Fibroblast of pulmonary artery (primary cell): Measurements from ENCODE around the gene PSAPL1.

ENCODE experiments used
- DNase-seq: peaks from one replicate; pipeline ENCODE4 v3.0.0-alpha.2; 2010; ENCODE audit warnings: low read depth
- H3K4me3 ChIP-seq: replicated peaks from 2 replicates; pipeline ENCODE4 v1.5.1; 2011; ENCODE audit warnings: low read depth, mild to moderate bottlenecking, control low read depth, low read length, moderate library complexity
- TF ChIP-seq, protein P1 (sequence below): IDR thresholded peaks from 2 replicates; pipeline ENCODE4 v1.5.1; 2011; ENCODE audit warnings: mild to moderate bottlenecking, control low read depth, low read length, inconsistent platforms; ENCODE audit errors: missing control alignments

Gene PSAPL1

DNA sequence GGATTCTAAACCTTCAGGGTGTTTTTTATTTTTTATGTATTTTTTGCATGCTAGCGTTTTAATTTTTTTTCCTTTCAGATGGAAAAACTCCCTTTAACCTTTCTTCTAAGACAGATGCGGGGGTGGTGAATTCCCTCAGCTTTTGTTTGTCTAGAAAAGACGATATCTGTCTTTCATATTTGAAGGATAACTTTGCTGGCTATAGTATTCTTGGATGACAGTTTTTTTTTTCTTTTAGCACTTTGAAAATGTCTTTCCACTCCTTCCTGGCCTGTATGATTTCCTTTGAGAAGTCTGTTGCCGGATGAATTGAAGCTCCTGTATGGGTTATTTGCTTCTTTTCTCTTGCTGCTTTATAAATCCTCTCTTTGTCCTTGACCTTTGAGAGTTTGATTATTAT is 26.6 kb downstream of the PSAPL1 start:
- TF ChIP-seq, protein P1, sequence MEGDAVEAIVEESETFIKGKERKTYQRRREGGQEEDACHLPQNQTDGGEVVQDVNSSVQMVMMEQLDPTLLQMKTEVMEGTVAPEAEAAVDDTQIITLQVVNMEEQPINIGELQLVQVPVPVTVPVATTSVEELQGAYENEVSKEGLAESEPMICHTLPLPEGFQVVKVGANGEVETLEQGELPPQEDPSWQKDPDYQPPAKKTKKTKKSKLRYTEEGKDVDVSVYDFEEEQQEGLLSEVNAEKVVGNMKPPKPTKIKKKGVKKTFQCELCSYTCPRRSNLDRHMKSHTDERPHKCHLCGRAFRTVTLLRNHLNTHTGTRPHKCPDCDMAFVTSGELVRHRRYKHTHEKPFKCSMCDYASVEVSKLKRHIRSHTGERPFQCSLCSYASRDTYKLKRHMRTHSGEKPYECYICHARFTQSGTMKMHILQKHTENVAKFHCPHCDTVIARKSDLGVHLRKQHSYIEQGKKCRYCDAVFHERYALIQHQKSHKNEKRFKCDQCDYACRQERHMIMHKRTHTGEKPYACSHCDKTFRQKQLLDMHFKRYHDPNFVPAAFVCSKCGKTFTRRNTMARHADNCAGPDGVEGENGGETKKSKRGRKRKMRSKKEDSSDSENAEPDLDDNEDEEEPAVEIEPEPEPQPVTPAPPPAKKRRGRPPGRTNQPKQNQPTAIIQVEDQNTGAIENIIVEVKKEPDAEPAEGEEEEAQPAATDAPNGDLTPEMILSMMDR, result no peak
- no peak for DNase-seq
- H3K4me3 ChIP-seq, result no peak overlapping the region

DNA sequence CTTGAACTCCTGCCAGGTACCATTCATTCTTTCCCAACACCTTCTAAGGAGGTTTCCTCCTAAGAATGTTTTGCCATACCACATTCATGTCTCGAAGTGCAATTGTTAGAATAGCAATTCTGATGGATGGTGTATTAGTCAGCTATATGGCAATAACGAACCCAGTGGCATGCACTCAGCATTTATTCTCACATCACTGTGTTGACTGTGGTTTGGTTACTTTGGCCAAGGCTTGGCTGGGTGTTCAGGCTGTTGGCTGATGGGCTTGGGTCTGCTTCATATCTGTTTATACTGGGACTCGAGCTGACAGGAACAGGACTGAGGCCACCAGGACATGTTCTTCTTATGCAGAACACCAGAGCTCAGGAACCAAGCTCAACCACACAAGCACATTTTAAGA is 31.7 kb downstream of the PSAPL1 start:
- H3K4me3 ChIP-seq, result no peak overlapping the region
- TF ChIP-seq, protein P1, result no peak
- no peak for DNase-seq

DNA sequence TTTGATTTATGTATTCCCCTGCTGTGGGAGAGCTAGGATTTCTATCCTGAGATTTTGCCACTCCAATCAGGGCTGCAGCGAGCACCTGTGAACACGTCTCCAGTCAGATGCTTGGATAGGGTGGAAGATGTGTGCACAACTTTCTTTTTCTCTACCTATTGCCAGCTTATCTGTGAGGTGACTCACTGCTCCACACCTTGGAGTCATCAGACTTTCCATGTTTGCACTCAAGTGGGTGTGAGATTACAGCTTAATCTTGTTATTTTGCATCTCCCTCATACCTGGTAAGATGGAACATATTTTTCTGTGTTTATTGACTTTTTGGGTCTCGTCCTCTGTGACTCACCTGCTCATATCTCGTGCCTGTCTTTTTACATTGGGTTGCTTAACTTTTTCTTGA is 32.2 kb downstream of the PSAPL1 start:
- no peak overlapping the region for H3K4me3 ChIP-seq
- TF ChIP-seq, protein P1, result no peak
- no peak for DNase-seq

DNA sequence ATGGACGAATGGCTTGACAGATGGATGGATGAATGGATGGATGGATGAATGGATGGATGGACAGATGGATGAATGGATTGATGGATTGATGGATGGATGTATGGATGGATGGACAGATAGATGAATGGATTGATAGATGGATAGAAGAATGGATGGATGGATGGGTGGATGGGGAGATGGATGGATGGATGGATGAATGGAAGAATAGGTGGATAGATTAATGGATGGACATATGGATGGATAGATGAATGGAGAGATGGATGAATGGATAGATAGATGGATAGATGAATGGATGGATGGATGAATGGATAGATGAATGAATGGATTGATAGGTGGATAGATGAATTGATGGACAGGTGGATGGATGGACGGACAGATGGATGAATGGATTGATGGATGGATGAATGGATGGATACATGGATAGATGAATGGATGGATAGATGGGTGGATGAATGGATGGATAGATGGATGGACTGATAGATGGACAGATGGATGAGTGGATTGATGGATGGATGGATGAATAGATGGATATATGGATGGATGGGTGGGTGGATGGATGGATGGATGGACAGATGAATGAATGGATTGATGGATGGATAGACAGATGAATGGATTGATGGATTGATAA is 33.9 kb downstream of the PSAPL1 start:
- no peak overlapping the region for H3K4me3 ChIP-seq
- no peak for DNase-seq
- TF ChIP-seq, protein P1, result no peak

DNA sequence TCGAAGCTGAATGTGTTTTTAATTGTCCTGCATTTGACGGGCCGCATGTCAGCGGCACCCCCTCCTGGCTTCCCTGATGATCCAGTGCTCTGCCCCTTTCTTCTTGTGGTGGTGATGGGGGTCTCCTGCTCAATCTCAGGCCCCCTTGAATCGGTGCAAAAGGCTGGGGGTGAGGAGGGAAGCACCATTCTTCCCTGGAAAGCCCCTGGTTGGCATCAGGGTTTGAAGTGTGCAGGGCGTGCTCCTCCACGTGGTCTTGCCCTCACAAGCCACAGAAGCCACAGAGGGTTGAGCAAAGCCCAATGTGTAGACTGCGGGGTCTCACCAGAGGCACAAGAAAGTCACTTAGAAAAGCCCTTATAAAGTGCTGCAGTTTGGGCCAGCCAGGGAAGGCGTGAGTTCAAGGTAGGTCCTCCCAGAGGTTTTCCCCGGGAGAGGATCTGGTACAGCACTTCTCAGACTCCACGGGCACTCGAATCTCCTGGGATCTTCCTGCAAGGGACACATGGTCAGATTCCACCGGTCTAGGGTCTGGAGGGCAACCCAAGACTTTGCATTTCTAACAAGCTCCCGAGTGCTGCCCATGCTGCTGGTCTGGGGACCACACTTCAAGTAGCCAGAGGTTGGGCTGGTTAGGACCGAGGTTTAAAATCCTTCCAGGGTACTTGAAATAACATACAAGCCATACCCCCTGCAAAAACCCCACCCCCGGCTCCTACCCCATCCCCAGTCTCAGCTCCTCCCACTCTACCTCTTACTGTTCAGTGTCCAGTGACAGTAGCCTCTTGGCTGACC is 35.1 kb downstream of the PSAPL1 start:
- no peak overlapping the region for H3K4me3 ChIP-seq
- TF ChIP-seq, protein P1, result no peak
- no peak for DNase-seq

DNA sequence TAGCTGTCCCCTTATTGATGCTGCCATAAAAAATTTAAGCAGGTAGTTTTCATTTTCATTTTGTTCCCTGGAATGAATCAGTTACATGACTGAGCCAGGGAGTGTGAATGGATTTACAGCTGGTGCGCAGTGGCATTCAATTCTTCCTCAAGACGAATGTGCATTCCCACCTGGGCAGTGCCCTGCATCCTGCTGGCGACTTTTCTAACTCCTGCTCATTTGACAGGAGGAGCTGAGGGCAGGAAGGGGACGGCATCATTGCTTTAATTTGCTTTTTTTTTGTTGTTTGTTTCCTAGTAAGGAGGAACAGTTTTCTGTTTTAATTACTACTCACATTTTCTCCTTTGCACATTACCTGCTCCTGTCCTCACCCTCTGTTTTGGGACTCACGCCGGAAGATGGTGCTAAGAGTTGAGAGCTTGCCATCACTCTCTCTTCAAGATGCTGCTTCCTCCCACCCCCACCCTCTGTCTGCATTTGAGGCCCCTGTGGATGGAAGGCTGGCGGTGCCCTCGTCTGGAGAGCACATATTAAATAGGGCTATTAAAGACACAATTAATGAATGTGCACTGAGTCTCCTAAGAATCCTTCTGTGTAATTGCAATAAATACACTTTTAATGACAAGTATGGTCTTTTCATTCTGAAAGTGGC is 35.8 kb downstream of the PSAPL1 start:
- H3K4me3 ChIP-seq, result no peak overlapping the region
- TF ChIP-seq, protein P1, result no peak
- DNase-seq, result no peak
